Dermis microvascular lymphatic vessel endothelial cell (primary cell): ENCODE measurements around the gene TECTB. TPM values are rescaled to one million over a fixed set of nuclear protein-coding genes. Genes with fewer than 3 reads are reported as not detected.

Source experiments
- DNase-seq, 2 donors: peaks; one replicate each; pipeline versions ENCODE4 v3.0.0 to v3.0.0-alpha.2; 2010; ENCODE audit warnings: low read depth in 2 of 2
- total RNA-seq: library from RNA; depleted of rRNA; stranded (reverse); fragments of >200 nt; gene quantifications from 2 replicates; pipeline ENCODE4 v1.2.1, GENCODE V29; 2014

The TECTB gene
- total RNA-seq, 1 donor from 2014 or later = not detected

DNA sequence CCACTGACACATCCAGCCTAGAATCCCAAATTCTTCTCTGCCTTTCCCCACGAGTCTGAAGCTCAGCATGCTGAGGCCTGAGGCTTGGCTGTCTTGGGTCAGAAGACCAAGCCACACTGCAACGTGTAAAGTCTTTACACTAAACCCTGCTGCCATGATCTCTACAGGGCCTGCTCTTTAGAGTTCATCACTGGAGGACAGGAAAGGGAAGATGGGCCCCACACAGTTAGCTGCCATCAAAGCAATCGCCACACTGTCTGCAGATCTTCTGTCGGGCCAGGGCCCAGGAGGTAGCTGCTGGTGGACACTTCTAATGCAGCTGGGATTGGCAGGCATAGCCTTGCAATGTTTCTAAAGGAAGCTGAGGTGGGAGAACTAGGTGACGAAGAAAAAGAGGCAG is 8.4 kb upstream of the TECTB start:
- DNase-seq = no peak

DNA sequence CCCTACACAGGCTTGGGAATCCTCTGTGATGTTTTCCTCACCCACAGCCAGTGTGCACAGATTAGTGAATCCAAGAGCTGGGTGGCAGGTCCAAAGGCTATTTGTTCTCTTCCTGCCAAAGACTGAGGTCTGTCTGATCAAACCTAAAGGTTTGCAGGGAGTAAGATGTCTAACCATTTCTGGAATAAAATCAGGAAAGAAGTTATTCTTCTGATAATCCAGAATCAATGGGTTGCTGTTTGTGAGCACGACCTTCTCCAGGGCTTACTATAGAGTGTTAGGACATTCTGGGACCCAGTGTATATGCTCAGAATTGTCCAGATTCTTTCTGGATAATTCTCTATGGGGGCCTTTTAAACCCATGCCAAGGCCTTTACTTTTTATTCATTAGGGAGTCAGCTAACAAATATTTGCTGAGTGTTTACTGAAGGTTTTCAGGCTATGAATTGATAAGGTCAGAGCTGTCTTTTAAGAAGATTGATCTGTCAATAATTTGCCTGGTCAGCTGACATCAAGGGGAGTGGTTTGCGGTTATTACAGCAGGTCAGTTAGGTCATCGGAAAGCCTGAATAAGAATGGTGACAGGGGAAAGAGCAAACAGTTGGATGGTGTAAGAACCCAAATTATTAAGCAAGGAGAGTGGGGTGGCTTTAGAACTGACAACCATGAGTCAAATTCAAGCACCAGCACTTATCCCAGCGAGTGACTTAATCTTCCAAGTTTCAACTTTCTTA is 7.5 kb upstream of the TECTB start:
- DNase-seq = no peak

DNA sequence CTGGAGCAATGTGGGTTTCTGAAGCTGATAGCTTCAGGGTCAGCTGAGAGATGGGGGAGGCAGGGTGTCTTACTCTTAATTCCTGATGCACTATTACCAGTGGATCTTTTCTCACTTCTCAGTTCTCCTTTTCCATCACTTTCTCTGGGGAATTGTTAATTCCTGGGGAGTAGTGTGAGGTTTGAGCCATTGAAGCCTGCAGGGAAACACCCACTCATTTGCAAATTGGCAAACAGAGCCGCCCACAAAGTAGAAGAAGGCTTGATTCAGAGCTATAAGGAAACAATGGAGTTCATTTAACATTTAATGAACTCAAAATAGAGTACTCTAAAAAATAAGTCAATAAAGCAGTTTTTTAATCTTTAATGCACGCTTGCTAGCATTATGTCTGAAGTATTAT is 4.3 kb upstream of the TECTB start:
- DNase-seq = no peak

DNA sequence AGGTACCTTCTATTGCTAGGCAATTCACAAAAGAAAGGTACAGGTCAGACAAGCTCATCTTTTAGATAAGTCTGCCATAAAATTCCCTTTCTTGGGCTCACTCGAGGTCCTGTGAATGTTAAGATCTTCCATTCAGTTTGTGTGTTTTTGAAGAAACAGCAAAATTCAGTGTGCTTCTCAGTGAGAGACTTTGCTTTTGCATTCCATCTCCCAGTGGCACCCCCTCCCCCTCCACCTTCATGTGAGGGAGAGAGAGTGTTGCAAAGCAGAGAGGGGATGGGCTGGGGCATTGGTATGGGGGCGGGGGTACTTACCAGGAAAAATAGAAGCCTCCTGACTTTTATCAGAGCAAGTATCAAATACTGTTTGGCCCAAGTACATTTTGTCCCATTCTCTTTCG is 3.8 kb upstream of the TECTB start:
- DNase-seq = no peak

DNA sequence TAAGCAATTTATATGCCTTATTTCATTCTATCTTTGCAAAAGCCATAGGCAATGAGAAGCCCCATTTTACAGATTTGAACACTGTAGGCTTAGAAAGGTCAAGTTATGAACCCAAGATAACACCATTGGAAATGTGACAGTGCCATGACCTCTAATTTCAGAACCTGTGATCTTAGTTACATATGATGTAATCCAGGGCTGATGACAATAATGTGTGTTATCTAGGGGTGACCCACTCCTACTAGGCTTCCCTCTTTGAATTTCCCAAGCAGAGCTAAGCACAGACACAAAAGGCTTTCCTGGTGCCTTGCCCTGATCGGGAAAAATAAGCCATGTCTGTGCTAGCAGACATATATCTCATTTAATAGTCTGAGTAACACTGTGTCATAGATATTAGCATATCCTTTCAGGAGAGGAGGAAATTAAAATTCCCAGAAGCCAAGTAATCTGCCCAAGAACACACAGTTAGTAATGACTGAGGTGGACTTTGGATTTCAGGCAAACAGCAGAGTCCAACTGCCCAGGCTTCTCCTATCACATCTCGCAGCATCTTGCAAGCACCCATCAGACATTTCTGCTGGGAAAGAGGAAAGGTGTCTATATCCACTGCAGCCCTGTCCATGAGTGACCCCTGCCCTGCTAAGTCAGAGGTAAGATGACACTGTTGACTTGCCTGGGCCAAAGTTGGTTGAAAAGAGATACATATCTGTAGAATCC is 2.8 kb upstream of the TECTB start:
- DNase-seq = no peak

DNA sequence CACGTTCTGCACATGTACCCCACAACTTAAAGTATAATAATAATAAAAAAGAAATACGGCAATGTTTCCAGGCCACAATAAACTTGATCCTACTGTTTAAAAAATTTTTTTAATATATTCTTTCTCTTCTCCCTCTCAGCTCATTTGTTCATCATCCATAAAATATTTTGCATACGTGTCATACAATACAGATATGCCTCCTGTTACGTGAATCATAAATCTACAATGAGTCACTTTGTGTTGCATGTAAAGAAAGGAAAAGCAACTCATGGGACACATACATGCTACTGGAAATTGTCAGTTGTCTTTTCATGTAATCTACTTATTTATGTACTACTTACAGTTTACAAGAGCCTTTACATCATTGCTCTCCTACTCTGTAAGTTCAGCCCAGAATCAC is 1.1 kb upstream of the TECTB start:
- DNase-seq = no peak

DNA sequence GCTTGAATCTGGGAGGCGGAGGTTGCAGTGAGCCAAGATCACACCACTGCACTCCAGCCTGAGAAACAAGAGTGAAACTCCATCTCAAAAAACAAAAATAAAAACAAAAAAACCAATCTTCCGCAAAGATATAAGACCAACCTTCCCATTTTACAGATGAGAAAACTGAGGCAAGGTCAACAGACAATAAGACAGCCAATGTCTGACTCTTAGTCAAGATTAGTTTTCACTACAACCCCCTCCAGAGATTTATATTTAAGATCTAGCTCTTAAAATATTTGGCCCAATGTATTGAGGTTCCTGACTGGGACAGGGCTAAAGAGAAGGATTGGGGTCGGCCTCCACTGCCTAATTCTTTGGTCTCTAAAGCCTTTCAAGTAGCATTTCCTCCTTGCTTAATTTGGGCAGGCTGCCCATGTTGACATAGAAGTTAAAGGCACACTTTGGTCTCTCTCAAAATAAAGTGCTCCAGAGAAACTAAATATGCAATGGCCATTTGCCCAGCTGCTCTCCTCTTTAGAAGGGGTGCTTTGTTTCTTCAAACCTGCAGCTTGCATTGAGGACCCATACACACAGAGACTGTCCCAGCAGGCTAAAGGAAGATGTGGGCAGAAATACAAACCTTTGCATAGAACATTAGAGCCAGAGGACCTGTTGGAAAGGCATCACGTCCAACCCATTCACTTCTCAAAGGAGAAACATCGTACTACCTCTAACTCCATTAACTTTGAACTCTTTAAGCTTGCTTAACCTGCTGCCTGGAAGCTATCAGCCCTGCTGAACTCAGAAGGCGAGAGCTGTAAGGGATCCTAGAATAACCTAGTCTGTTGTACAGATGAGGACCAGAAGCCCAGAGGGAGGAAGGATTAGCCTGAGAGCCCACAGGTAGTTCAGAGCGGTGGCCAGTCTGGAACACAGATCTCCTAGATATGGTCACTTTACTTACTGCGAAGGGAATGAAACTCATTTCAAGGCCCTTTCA is 3.9 kb downstream of the TECTB start:
- no peak for DNase-seq

DNA sequence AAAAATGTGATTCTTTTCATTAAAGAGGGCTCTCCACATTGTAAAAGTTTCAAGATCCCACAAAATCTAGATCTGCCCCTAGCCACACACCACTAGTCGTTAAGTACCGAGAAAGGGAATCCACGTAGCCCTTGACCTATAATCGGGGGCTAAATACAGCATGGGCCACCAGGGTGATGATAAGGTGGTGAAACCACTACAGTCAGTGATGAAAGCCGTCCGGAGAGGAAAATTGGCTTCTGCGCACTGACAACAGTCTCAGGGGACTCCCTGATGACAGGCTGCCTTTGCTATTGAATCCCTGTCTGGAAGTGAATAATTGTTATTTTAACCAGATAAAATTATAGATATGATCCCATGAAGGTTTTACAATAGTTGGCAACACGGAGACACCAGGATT is 4.6 kb downstream of the TECTB start:
- DNase-seq = no peak

DNA sequence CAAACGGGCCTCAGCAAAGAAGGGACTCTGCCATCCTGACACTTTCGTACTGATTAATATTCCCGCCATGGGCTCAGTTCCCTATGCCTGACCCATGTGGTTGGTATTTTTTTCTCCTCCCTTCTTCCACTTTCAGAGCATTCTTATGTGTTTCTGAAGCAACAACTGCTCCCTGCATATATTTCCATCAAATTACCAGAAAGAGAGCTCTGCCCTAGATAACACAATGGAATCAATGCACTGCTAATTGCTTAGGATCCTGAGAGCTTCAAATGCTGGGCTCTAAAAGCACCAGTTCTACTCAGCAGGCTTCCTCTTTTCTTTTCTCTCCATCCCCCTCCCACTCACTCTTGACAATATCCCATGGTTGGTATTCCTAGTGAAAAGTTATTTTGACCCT is 5.3 kb downstream of the TECTB start:
- DNase-seq = no peak

DNA sequence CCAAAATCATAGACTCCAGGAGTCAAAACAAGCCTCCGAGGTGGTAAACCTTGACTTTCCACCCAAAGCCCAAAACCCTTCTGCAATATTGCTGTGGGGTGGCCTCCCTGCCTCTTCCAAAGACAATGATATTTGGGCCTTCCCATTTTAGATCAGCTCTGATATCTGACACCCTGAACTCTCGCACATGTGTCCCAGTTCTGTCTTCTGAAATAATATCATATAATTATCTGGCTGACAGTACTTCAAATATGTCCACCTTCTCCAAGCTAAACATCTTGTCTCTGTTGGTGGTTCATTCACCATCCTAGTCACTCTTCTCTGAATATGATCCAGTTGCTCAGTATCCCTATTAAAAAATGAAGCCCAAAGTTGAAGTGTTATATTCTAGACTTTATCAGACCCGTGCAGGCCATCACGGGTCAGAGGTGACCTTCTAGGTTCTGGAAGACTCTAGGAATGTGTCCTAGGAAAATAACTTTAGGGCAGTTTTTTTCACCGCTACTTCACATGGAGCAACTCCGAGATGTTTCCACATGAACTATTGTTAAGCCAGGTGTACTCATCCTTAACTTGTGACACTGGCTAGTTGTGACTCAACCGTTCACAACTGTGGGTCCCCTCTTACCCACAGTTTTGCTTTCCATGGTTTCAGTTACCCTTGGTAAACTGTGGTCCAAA is 6.3 kb downstream of the TECTB start:
- no peak for DNase-seq

DNA sequence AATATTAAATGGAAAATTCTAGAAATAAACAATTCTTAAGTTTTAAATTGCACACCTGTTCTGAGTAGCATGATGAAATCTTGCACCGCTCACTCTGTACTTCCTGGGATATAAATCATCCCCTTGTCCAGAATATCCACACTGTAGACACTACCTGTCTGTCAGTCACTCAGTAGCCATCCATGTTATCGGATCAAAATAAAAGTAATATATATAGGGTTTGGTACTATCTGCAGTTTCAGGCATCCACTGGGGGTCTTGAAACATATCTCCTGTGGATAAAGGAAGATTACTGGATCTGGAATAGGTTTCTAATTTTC is 6.8 kb downstream of the TECTB start:
- no peak for DNase-seq

DNA sequence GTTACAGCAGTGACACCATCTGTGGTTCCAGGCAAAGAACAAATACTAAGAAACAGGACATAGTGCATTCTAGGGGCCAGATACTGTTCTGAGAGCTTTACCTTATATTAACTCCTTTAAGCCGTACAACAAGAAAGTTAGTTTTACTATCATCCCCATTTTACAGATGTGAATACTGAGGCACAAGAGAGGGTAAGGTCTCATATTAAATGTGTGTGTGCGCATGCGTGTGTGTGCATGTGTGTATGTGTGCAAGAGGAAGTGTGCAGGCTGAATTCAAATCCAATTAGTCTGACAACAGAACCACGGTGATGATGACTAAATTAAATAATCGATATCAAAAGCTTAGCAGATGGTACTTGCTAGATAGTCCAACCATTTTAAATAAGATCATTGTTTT is 11.0 kb downstream of the TECTB start:
- no peak for DNase-seq

DNA sequence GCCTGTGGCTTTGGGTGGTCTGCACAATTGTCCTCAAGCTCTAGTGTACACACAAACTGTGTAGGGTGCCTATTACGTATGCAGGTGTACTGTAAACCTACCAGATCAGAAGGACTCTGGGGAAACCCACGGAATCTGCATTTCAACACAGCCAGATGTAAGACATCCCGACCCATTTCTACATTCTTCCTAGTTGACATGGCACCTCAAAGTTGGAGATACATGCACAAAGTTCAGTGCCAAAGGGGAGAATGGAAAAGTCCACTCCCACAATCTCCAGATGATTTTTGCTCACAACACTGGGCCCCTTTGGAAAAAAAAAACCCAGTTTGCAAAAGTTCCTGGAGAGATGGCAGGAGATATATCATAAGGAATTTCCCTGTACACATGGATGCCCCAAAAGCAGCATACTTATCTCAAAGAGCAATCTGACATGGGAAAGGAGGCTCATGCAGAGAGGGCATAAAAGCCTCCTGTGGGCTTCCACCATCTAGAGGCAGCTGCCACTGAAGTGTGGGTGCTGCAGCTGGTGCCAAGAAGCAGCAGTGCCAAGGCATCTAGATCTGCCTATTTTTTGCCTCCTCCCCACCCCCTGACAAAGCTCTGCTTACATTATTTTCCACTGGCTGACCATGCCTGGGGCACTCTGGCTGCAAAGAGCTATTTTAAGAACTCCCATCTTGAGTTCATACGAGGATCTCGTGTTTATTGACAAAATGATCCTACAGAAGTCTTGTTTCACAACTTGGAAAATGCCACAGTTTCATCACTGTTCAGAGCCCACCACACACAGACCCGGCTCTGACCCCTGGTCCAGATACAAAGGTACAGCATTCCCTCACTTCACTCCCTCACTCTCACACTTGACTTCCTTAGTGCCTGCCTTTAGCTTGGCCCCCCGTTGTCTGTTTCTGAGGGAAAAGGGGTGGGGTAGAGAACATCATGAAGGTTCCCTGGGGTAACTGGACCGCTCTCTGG is 12.9 kb downstream of the TECTB start:
- no peak for DNase-seq

DNA sequence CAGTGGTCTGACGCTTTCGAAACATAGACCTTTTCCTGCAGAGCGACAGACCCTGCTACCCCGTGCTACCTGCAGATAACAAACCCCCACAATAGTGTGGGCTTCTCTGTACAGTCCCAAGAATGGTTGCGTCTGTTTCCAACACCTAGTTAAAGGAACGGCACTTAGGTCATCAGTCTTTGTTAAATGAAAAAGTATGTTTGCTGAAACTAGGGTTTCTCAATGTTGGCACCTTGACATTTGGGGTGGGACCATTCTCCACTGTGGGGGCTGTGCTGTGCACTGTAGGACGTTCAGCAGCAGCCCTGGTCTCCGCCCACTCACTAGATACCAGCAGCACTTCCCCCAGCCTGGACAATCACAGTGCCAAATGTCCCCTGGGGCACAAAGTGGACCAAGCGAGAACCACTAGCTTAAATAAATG is 13.7 kb downstream of the TECTB start:
- no peak for DNase-seq

DNA sequence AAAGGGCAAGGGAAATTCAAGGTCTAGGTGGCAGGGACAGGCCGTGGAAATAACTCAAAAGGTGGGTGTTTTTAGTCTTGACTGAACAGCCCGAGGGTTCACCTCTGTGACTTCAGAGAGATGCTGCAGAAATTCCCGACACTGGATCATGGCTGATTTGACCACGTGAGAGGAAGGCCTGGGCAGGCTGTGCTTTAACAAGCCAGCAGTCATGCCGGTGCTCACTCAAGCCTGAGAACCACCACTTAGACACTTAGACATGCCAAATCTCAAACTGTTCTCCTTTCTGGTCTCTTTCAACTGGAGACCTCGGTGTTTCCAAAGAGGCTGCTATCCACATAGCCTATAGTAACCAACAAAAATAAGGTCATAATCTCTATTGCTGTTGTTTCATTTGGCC is 15.4 kb downstream of the TECTB start:
- no peak for DNase-seq

DNA sequence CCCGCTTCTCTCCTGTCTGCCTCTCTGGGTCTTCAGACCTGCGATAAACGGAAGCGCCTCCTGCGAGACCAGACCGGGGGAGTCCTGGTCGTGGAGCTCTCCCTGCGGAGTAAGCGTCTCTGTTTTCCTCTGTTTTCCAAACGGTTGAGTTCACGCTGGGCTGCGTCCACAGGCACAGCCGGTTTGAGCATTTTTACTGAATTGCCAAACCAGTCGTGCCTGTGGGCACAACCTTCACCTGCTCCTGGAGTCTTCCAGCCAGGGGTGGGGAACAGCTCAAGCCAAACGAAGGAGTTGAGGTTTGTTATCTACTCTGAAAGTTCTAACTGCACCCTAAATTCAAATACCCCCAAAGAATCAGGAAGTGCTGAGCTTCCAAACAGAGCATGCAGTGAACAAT is 16.3 kb downstream of the TECTB start:
- DNase-seq = no peak

DNA sequence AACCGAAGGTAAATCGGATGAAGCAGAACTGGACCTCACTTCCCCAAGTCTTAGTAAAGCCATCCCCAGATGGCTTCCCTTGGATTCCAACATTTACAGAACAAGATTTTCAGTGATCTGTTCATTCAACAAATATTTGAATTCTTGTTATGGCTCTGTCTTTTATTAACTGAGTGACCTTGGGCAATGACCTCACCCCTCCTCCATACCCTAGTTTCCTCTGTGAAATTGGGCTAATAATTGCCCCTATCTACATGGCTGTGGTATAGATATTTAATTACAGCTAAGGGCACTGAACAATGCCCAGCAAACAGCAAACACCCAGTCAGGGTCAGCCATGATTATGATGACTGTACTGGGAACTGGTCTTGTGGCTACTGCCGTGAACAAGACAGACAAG is 19.1 kb downstream of the TECTB start:
- no peak for DNase-seq

DNA sequence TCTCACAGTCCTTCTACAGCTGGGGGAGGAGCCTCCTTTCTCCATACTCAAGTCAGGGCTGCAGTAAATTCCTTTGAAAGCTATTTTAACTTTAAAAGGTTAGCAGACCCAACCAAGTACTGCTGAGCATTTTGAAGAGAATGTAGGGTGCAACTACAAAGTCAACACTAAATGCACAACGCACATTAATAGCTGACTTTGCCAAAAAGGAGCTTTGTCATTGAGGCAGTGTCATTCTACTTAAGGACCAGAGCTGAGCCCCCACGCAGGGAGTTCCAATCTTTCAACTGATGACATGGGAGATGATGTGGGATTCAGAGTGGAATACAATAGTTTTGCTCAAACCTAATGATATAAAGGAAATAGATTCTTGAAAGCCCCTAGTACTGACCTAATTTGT is 20.3 kb downstream of the TECTB start:
- no peak for DNase-seq

DNA sequence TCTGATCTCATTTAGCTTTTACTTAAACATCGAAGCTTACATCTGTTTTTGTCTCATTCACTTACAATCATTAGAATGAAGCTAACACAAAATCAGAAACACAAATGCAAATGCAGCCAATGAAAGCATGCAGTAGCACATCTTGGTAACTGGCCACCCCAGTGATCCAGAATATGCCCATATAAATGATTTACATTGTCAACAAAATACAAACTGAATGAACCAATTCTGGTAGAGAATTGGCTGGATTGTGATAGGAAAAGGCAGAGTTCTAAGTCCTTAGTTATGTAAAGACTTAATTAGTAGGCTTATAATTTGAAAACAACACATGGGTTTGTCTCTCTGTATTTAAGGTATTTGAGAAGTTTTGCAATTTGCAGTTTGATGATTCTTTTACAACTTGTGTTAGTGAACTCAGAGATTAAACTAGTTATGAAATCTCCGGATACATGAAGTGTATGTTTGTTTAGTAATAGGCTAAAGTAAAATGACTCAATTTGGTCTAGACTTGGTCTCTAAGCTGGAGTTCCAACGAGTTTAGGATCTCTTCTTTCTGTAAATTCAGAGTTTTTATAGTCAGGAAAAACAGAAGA is 21.2 kb downstream of the TECTB start:
- no peak for DNase-seq
